H1 (cell line): ENCODE results near the gene ZNF813. TPM values are rescaled to one million over a fixed set of nuclear protein-coding genes. Genes with fewer than 3 reads are reported as not detected.

Source experiments
- CTCF ChIA-PET: fragments of 300-600 bp; sonication (Branson Sonifier 250); formaldehyde crosslinking; loops from one replicate; lab custom pipeline; 2021; ENCODE audit not compliant: partially characterized antibody; lab: Charles Lee
- POLR2A ChIA-PET: fragments of 300-600 bp; sonication (Branson Sonifier 250); formaldehyde crosslinking; loops from one replicate; lab custom pipeline; 2021; ENCODE audit warnings: inconsistent platforms; ENCODE audit not compliant: partially characterized antibody; lab: Charles Lee
- DNase-seq, 2 experiments: peaks; one replicate each; pipeline versions ENCODE4 v3.0.0 to v3.0.0-alpha.2; 2010 to 2022; ENCODE audit warnings: low spot score in 2 of 2, low read depth in 1 of 2, mixed read lengths in 1 of 2
- FAIRE-seq: peaks from 2 replicates; lab custom pipeline; 2011; peaks lifted over from hg19 to GRCh38; lab: Jason Lieb, UNC
- H2AFZ ChIP-seq: 2 replicates; pipeline ENCODE4 v1.8.1; 2012; ENCODE audit warnings: low read length, inconsistent platforms
- H2AK5ac ChIP-seq: 2 replicates; pipeline ENCODE4 v1.6.1; 2013; ENCODE audit warnings: low read depth, low read length
- H2BK120ac ChIP-seq: replicated peaks from 2 replicates; pipeline ENCODE3; 2013; ENCODE audit warnings: low read depth, low read length, inconsistent platforms
- H2BK12ac ChIP-seq: 2 replicates; pipeline ENCODE4 v1.6.1; 2013; ENCODE audit warnings: low read depth, low read length
- H2BK15ac ChIP-seq: 2 replicates; pipeline ENCODE4 v1.6.1; 2013; ENCODE audit warnings: low read length
- H2BK20ac ChIP-seq: 2 replicates; pipeline ENCODE4 v1.6.1; 2013; ENCODE audit warnings: low read length
- H2BK5ac ChIP-seq: 2 replicates; pipeline ENCODE4 v1.6.1; 2013; ENCODE audit warnings: low read depth, low read length
- H3K14ac ChIP-seq: 2 replicates; pipeline ENCODE4 v1.6.1; 2013; ENCODE audit warnings: inconsistent platforms; ENCODE audit not compliant: insufficient read length
- H3K18ac ChIP-seq: 2 replicates; pipeline ENCODE4 v1.6.1; 2013; ENCODE audit warnings: low read length; ENCODE audit errors: extremely low read depth
- H3K23ac ChIP-seq: 2 replicates; pipeline ENCODE4 v1.6.1; 2013; ENCODE audit warnings: inconsistent platforms; ENCODE audit not compliant: insufficient read length
- H3K23me2 ChIP-seq: 2 replicates; pipeline ENCODE4 v1.6.1; 2013; ENCODE audit warnings: low read depth, low read length
- H3K27ac ChIP-seq: 2 replicates; pipeline ENCODE4 v1.6.1; 2011; ENCODE audit warnings: low read depth, low read length, inconsistent platforms
- H3K27me3 ChIP-seq, 4 experiments: replicated peaks in 1 of 4; 1 replicate in 1 of 4; 2 replicates in 3 of 4; pipeline versions ENCODE4 v1.6.1 to v1.8.1; 2011 to 2013; ENCODE audit warnings: low read length in 3 of 4, mild to moderate bottlenecking in 3 of 4, inconsistent platforms in 2 of 4, mixed read lengths in 2 of 4, moderate library complexity in 1 of 4; ENCODE audit not compliant: control insufficient read depth in 3 of 4, insufficient read depth in 3 of 4; ENCODE audit errors: extremely low read depth in 1 of 4
- H3K36me3 ChIP-seq, 4 experiments: 2 replicates each; pipeline versions ENCODE4 v1.6.1 to v1.8.1; 2011 to 2013; ENCODE audit warnings: mild to moderate bottlenecking in 4 of 4, low read length in 3 of 4, moderate library complexity in 2 of 4, control low read depth in 1 of 4, inconsistent platforms in 1 of 4; ENCODE audit not compliant: insufficient read depth in 4 of 4, control insufficient read depth in 2 of 4
- H3K4ac ChIP-seq: replicated peaks from 2 replicates; pipeline ENCODE3; 2013; ENCODE audit warnings: low read length, low read depth, mixed read lengths, inconsistent platforms; ENCODE audit not compliant: insufficient read length
- H3K4me1 ChIP-seq, 4 experiments: replicated peaks in 1 of 4; 1 replicate in 1 of 4; 2 replicates in 3 of 4; pipeline versions ENCODE4 v1.6.1 to v1.8.1; 2011 to 2013; ENCODE audit warnings: low read length in 3 of 4, inconsistent platforms in 2 of 4, mixed read lengths in 1 of 4; ENCODE audit not compliant: insufficient read depth in 4 of 4, control insufficient read depth in 3 of 4
- H3K4me2 ChIP-seq, 2 experiments: 2 replicates each; pipeline versions ENCODE4 v1.6.1 to v1.8.1; 2011 to 2013; ENCODE audit warnings: low read depth in 2 of 2, low read length in 2 of 2, control low read depth in 1 of 2, inconsistent platforms in 1 of 2, mild to moderate bottlenecking in 1 of 2; ENCODE audit not compliant: insufficient read depth in 1 of 2
- H3K4me3 ChIP-seq, 4 experiments: fragments of 200-600, 300-600 bp in 1 of 4; sonication (generic), shearing (Covaris generic), sonication (Bioruptor Twin) in 1 of 4; 2 replicates each; pipeline versions ENCODE4 v1.5.1 to v1.8.1; 2011 to 2016; ENCODE audit warnings: low read length in 4 of 4, low read depth in 3 of 4, control low read depth in 2 of 4, inconsistent platforms in 2 of 4, mild to moderate bottlenecking in 2 of 4, mixed read lengths in 1 of 4, moderate library complexity in 1 of 4; ENCODE audit not compliant: insufficient read depth in 2 of 4; ENCODE audit errors: extremely low read depth in 1 of 4
- H3K56ac ChIP-seq: replicated peaks from 2 replicates; pipeline ENCODE3; 2013; ENCODE audit warnings: low read depth, mild to moderate bottlenecking, mixed read lengths, low read length, inconsistent platforms; ENCODE audit not compliant: insufficient read length
- H3K79me1 ChIP-seq: 2 replicates; pipeline ENCODE4 v1.6.1; 2013; ENCODE audit warnings: low read depth, low read length, control low read depth
- H3K79me2 ChIP-seq, 2 experiments: 2 replicates each; pipeline versions ENCODE4 v1.6.1 to v1.8.1; 2012 to 2013; ENCODE audit warnings: low read length in 2 of 2, mild to moderate bottlenecking in 2 of 2, inconsistent platforms in 1 of 2; ENCODE audit not compliant: insufficient read depth in 2 of 2, control insufficient read depth in 1 of 2
- H3K9ac ChIP-seq, 4 experiments: replicated peaks in 1 of 4; 1 replicate in 1 of 4; 2 replicates in 3 of 4; pipeline versions ENCODE4 v1.6.1 to v1.8.1; 2011 to 2013; ENCODE audit warnings: low read depth in 3 of 4, low read length in 3 of 4, control low read depth in 2 of 4, mild to moderate bottlenecking in 2 of 4, moderate library complexity in 2 of 4, inconsistent platforms in 1 of 4; ENCODE audit errors: extremely low read depth in 1 of 4
- H3K9me3 ChIP-seq, 2 experiments: 2 replicates each; pipeline versions ENCODE4 v1.6.1 to v1.8.1; 2012 to 2013; ENCODE audit warnings: mild to moderate bottlenecking in 2 of 2, moderate library complexity in 2 of 2, control low read depth in 1 of 2, inconsistent platforms in 1 of 2, low read depth in 1 of 2, low read length in 1 of 2, mixed read lengths in 1 of 2; ENCODE audit not compliant: insufficient read depth in 2 of 2
- H4K20me1 ChIP-seq, 2 experiments: replicated peaks in 1 of 2; 2 replicates each; pipeline versions ENCODE3 to v1.8.1; 2011 to 2013; ENCODE audit warnings: inconsistent platforms in 2 of 2, low read length in 2 of 2, mild to moderate bottlenecking in 1 of 2; ENCODE audit not compliant: insufficient read depth in 2 of 2, control insufficient read depth in 1 of 2
- H4K5ac ChIP-seq: 2 replicates; pipeline ENCODE4 v1.6.1; 2013; ENCODE audit warnings: low read length, low read depth, mixed read lengths, inconsistent platforms; ENCODE audit not compliant: insufficient read length
- H4K8ac ChIP-seq: 2 replicates; pipeline ENCODE4 v1.8.0; 2013; ENCODE audit warnings: mild to moderate bottlenecking, moderate library complexity, low read length, inconsistent platforms; ENCODE audit not compliant: insufficient read depth; ENCODE audit errors: extremely low read depth
- H4K91ac ChIP-seq: replicated peaks from 2 replicates; pipeline ENCODE3; 2013; ENCODE audit warnings: low read length, mixed read lengths, inconsistent platforms; ENCODE audit not compliant: insufficient read length
- KDM4A ChIP-seq: IDR thresholded peaks from one replicate; pipeline ENCODE4 v1.7.1; 2012; ENCODE audit warnings: low read depth, mild to moderate bottlenecking, moderate library complexity, low read length, inconsistent platforms; ENCODE audit not compliant: severe bottlenecking
- SAP30 ChIP-seq: fragments of 300-600 bp; sonication (generic); IDR thresholded peaks from 2 replicates; pipeline ENCODE4 v1.7.1; 2012; ENCODE audit warnings: low read length, moderate library complexity, mild to moderate bottlenecking, inconsistent platforms; ENCODE audit not compliant: insufficient read depth, insufficient replicate concordance
- SP1 ChIP-seq: IDR thresholded peaks from 2 replicates; pipeline ENCODE4 v1.6.1; 2011; ENCODE audit warnings: low read depth, low read length
- SP4 ChIP-seq: IDR thresholded peaks from 2 replicates; pipeline ENCODE4 v1.6.1; 2012; ENCODE audit warnings: low read length, inconsistent platforms
- WGBS, 2 experiments: shearing (Covaris generic) in 1 of 2; methylation state at CpG; one replicate each; pipeline versions ENCODE4 v1.1.6 to v1.1.7; 2013 to 2015; ENCODE audit warnings: low lambda C conversion rate in 2 of 2, mixed read lengths in 2 of 2, inconsistent platforms in 1 of 2, low coverage in 1 of 2, missing lambda C conversion rate in 1 of 2; ENCODE audit not compliant: insufficient replicate concordance in 2 of 2, insufficient coverage in 1 of 2, insufficient read length in 1 of 2; ENCODE audit errors: extremely low coverage in 1 of 2, missing lambda C conversion rate in 1 of 2; 5-methylcytosine and 5-hydroxymethylcytosine counted together
- polyA plus RNA-seq, 7 experiments: library from polyadenylated mRNA; depleted of rRNA in 3 of 7; stranded (reverse) in 5 of 7; unstranded in 2 of 7; fragments of >200 nt in 5 of 7; fragments of 200-250 nt in 2 of 7; gene quantifications; 1 replicate in 5 of 7; 2 replicates in 1 of 7; 4 replicates in 1 of 7; pipeline versions ENCODE4 v1.2.1 to v1.2.3, GENCODE V29; 2011 to 2013; ENCODE audit warnings: missing spikeins in 2 of 7, mixed read lengths in 2 of 7
- total RNA-seq: library from RNA; stranded (reverse); fragmentation: NEBNext Ultra II Directional; extraction: Animal tissue kit (Norgen Biotek cat#: 25700); gene quantifications from 2 replicates; pipeline ENCODE4 v1.2.1, GENCODE V29; 2021

Gene ZNF813
- total and polyA plus RNA-seq, 2 of the 8 experiments (the other 6 are each of a cell fraction or from before 2014, with no cell fraction given), result 2.9 to 22.1 TPM

DNA sequence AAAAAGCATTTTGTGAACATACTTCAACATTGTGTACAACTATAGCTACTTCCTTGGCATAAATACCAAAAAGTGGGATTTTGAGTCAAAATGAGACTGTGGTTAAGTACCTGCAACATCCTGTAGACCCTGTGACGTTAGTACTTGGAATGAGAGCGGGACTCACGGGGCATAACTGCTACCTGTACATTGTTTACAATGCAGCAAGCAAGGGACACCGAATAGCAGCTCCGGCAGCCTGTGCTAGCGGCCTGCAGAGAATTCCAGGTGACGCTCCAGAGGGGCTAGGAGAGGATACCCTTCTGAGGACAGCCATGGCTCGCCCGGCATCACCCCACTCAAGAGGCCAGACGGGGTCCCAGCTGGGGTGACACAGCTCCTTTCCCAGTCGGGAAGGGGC, 69.6 kb downstream of the ZNF813 start:
- no peaks in the 10 kb centered on the region for H3K79me1 ChIP-seq
- no peak overlapping the region for H3K18ac ChIP-seq
- H2BK120ac ChIP-seq, result no peak overlapping the region
- H2BK20ac ChIP-seq, result no peak overlapping the region
- no peak overlapping the region for H3K56ac ChIP-seq
- H2AFZ ChIP-seq, result no peak overlapping the region
- H3K79me2 ChIP-seq, result no peaks in the 10 kb centered on the region; a peak in 1 of 4 replicates
- H4K5ac ChIP-seq, result no peak overlapping the region
- no peak overlapping the region; the same call in 1 of the 2 replicates for H2BK5ac ChIP-seq
- peaks cover 2% of the 10 kb centered on the region in 2 experiments for H4K20me1 ChIP-seq
- peak overlapping the region; percentile 53 to 83 for H3K4me2 ChIP-seq
- H3K23me2 ChIP-seq, result peaks cover 6% of the 10 kb centered on the region; the same call in 1 of the 2 replicates
- H3K23ac ChIP-seq, result no peak overlapping the region
- peaks cover 5 to 14% (median 12%) of the 10 kb centered on the region in 4 experiments; a peak in 7 of 8 replicates for H3K36me3 ChIP-seq
- H3K4me1 ChIP-seq, result peaks cover 0 to 5% (median 0%) of the 10 kb centered on the region in 4 experiments; a peak in 2 of 7 replicates
- no peak overlapping the region for H2AK5ac ChIP-seq
- ChIA-PET CTCF (interaction anchor here (0.6 to 0.9 kb wide), 2 partner anchors 341 to 659 kb away, joined by 3 read pairs; no protein-coding TSS in a partner anchor), POLR2A (interaction anchor here (1.2 to 3.5 kb wide), 2 partner anchors 16 to 45 kb away, joined by 3 to 13 read pairs; no protein-coding TSS in a partner anchor)
- H3K4ac ChIP-seq, result no peak overlapping the region
- no peak for FAIRE-seq
- H3K27me3 ChIP-seq, result no peaks in the 10 kb centered on the region
- WGBS, 2 experiments, result 72% methylated on average over 11 of the region's 11 CpGs; no CpG with 5 or more reads in 1 of the 2 experiments
- no peak overlapping the region for H3K14ac ChIP-seq
- no peak overlapping the region for H2BK15ac ChIP-seq
- peak overlapping the region; percentile 38 to 71 (median 67); a peak in 6 of 8 replicates for H3K4me3 ChIP-seq
- H4K91ac ChIP-seq, result no peak overlapping the region
- H3K9me3 ChIP-seq, result no peaks in the 10 kb centered on the region
- DNase-seq, result no peak
- no peak overlapping the region for H3K9ac ChIP-seq
- no peak overlapping the region for H3K27ac ChIP-seq
- H4K8ac ChIP-seq, result no peak overlapping the region
- no peak overlapping the region for H2BK12ac ChIP-seq
- TF ChIP-seq SP1 (no peak), SAP30 (no peak), KDM4A (no peak), SP4 (no peak)
